NCI-H2196 (cell line): ENCODE measurements around the gene ROBO2.
"Not testable (repeated sequence)": the region's sequence is repeated elsewhere in the genome, so short reads cannot be mapped to it uniquely, and the experiment has no call there.

ENCODE experiments used
- DNase-seq: peaks from one replicate; lab custom pipeline; 2025; ENCODE audit not compliant: unreplicated experiment; lab: John Stamatoyannopoulos, UW

ROBO2 gene

DNA sequence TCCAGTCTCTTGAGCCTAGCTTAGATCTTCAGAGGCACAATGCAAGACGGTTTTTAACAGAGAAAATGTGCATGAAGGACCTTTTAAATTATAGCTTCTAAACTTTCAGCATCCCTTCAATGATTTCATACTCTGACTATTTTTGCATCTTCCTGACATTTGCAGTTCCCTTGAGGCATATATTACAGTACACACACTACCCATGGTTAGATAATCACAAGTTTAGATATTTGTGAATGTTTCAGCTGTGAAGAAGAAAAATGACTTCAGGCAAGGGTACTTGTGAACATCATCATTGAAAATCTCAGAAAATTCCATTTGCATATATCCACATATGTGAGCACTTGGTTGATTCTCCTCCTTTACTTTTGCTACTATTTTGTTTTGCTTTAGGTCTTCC lies 341.5 kb downstream of the ROBO2 start:
- no peak for DNase-seq

DNA sequence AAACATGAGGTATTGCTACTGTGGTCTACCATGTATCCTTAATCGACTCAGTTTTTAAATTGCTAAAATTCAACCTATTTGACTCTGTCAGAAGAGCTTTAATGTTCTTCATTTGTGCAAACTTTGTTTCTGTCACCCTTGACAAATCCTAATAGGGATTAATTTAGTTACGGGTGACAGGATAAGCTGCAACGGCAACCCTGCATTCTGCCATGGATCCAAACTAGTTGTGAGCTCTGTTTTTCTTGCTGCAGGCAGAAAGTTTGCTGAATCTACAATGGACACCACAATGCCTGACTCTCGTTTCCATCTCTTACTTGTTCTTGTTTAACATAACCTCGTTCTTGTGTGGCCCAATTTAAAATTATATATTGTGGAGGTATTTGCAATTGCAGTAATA lies 352.3 kb downstream of the ROBO2 start:
- no peak for DNase-seq

DNA sequence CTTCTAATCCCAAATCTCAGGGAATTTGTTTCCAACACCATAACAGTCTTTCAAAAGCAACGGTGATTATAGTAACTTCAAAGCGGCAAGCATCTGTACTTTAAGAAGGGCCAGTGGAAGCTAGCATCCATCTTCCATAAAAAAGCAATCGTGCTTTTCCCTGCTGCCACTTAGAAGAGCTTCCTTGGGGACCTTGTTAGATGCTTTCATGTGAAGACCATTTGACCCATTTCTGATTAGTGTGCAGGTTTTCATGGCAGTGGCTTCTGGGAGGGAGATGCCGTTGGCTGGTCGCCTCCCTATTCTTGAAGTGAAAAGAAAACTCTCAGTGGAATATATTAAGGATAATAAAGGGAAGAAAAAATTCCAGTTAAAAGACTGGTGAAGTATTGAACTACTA lies 354.1 kb downstream of the ROBO2 start:
- DNase-seq = no peak

DNA sequence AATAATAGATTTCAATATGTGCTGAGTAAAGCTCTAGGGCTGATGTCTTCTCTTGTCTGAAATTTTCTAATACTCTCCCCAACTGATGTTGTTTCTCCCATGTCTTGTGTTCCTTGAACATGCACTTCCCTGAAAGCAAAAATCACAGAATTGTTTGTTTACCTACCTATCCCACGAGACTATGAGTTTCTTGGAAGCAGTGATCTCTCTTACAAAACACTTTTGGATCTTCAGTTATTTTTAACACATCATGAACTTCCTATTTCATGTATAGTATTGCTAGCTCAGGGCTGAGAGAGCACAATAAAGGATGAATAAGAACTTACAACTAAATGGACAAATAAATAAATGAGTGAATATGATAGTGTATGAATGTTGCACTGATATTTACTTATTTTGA lies 365.0 kb downstream of the ROBO2 start:
- DNase-seq = no peak

DNA sequence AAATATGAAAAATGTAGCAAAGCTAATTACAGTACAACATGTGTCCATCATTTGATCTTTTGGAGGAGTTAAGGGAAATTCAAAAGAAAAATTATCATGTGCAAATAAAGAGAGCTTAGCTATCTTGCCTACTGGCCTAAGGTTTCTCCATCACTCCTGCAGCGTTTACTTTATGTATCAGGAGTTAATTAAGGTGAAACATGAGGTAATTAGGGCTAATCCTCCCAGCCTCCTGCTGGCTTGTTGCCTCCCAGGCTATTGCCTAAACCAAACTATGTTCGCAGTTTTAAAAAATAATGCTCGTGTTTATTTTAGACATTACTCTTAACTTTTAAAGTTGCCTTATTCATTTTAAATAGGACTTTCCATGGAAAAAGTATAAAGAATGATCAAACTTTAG lies 367.5 kb downstream of the ROBO2 start:
- DNase-seq = no peak

DNA sequence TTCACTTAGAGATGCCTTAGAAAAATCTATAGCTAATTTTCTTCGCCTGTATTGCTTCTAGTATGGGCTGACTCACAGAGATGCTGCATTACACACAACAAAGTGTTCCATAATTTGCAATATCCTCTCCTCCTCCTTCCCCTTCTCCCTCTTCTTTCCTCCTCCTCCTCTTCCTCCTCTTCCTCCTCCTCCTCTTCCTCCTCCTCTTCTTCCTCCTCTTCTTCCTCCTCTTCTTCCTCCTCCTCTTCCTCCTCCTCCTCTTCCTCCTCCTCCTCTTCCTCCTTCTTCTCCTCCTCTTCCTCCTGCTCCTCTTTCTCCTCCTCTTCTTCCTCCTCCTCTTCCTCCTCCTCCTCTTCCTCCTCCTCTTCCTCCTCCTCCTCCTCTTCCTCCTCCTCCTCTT lies 370.4 kb downstream of the ROBO2 start:
- not testable (repeated sequence) for DNase-seq

DNA sequence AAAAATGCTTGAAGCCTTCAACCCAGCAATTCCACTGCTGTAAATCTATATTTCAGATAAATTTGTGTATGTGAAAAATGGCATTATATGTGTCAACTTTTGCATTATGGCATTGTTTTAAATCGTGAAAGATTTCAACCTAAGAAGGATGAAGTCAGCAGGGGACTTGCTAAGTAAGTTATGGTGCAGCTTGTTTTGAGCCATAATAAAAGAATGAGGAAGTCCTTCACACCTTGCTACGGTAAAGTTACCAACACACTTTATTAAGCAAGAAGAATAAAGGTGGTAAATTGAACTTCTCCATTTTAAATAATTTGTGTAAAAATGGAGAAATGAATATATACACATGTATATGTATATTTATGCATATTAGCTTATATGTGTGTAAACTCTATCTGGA lies 371.4 kb downstream of the ROBO2 start:
- no peak for DNase-seq

DNA sequence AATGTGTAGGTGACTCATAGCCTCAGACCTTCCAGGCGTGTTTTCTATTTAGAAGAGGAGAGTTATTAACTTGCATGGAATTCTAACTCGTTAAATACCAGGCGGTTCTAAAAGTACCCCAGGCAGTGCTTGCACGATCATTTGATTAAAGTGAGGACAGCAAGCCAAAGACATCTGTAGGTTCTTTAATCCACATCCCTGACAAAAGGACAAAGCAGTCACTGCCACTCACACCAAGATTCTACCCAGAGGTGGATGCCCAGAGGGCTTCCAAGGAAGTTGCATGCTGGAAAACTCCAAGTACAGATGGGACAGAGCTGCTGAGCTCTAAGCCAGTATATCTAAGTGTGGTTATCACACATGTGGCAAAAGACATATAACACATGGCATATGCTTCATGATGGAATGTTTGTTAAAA lies 372.1 kb downstream of the ROBO2 start:
- DNase-seq = no peak

DNA sequence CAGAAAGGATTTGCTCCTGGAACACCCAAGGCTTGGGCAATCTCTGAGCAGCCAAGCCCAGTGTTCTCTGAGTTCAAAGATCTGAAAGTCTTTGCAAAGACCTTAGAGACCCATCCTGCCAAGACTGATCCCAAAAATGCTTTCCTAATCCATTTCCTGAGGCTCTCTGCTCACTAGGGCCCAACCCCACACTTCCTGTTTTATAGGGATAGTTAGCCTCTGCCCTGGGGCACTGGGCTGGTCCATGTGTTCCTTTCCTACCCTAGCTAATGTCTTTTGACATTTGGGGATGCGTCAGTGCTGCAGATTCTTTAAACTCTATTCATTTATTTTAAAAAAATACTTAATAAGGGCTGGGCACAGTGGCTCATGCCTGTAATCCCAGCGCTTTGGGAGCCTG lies 372.7 kb downstream of the ROBO2 start:
- no peak for DNase-seq

DNA sequence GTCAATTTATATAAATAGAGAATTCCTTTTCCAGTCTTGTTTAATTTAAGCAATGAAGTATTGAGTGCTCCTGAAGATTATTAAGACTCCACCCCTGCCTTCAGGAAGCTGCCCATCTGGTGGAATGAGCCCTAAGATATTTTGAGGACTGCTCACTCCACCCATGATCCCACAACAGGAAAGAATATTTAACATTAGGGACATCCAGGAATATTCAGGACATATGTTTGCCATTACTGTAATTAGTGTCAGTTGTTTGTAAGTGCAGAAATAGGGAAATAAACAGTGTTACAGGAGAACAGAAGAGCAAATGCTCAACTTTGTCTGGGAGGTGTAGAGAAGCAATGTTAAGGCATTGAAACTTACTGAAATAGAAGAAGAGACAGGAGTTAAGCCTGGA lies 375.0 kb downstream of the ROBO2 start:
- no peak for DNase-seq

DNA sequence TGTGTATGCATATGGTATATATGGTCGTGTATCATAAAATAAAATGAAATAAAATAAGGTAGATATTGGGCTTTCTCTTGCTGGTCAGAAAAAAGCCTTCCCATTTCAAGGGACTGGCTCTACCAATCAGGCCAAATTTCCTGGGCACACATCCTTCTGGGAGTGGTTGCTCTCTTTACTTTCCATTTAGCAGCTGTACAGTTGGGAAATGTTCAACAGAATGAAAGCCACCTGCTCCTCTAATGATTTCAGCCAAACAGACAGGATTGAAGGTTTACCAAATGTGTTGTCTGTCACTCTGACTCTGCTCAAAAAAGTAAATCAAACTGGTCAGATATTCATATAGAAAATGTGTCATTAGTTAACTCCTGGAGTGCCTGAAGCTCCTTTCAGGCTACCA lies 380.4 kb downstream of the ROBO2 start:
- DNase-seq = no peak

DNA sequence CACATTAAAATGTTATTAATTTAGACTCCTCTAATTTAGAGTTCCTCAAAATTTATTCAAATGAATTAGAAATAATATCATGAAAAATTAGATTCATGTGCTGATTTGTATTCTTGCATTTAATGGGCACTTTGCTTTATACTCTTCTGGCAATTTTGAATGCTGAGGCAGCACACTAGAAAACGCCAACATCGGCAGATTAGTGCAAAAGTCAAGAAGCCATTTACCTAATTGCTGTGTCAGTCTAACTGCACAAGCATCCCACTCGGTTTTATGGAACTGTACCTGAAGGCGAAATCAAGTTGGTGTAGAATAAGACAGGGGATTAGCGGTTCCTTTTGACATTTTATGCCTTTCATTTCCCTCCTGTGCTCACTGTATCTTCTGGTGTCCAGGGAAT lies 382.0 kb downstream of the ROBO2 start:
- no peak for DNase-seq

DNA sequence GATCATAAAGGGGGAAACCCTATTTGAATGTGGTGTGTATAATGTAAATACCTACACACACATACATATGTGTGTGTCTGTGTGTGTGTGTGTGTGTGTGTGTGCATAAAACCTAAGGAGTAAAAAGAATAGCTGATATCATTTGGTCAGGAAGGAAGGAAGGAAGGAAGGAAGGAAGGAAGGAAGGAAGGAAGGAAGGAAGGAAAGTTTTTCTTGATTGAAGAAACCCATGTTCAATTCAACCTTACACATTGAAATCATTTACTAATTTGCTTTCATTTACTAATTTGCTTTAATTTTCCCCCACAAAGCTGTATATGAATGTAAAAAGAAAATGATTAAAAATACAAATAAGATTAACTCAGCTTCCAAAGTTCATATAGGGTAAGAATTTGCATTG lies 386.6 kb downstream of the ROBO2 start:
- no peak for DNase-seq

DNA sequence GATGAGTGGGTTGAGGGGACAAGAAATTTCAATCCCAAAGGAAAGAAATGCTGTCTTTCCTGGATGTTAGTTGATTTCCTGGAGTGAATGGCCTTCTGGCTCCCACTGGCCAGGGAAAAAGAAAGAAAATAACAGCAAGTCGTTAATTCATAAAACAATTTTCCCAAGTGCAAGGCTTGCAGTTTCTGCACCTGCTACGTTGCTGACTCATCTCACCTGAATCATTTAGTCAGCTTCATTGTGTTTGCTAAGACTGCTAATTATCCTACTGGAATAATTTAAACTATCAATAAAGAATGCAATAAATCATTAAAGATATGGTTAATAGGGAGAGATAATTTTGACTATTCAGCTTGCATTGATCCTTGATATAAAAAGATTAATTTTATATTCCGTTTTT lies 387.6 kb downstream of the ROBO2 start:
- DNase-seq = no peak

DNA sequence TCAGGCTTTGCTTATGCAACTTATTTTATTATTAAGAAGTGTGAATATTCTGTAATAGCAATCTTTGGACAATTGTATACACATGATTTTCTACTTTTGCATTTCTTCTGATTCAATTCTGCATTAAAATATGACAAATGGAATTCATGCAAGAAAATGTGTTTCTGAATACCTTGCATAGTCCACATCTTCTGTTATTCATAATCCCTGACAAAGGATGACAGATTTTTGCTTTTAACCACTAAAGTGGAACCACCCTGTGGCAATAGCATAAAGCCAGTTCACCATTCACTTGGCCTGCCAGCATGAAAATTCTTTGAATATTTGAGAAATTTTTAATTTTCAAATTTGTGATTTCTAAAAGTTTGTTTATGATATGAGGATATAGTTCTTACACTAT lies 397.0 kb downstream of the ROBO2 start:
- DNase-seq = no peak

DNA sequence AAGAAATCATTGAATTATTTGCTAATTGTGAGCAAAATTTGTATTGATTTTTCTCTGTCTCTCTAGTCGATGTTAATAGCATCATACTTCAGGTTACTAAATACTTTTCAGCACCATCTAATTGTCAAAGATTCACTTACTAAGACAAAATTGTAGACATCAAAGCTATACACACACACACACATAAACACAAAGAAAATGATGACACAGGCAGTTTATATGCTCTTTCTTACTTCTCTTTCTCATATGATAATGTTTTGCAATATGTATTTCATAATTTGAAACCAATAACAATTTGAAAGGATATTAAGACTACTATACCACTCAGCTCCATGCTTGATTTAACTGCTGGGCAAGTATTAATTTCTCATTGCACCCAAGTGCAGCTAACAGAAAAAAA lies 406.2 kb downstream of the ROBO2 start:
- no peak for DNase-seq

DNA sequence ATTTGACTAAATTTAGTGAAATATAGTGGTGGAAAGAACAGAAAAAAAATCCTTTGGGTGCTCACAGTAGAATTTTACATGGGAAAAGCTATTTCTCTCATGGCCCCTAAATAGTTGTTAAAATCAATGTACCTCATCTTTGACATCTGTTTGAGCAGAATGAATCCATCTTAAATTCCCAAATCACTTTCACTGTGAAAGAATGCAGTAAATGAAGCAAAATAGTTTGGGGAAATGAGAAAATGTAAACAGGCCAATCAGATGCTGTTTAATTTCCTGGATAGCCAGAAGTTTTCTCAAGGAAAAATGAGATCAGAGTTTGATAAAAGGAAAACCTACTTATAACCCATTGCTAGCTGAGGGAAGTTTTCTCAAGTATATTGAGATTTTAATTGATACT lies 406.9 kb downstream of the ROBO2 start:
- no peak for DNase-seq

DNA sequence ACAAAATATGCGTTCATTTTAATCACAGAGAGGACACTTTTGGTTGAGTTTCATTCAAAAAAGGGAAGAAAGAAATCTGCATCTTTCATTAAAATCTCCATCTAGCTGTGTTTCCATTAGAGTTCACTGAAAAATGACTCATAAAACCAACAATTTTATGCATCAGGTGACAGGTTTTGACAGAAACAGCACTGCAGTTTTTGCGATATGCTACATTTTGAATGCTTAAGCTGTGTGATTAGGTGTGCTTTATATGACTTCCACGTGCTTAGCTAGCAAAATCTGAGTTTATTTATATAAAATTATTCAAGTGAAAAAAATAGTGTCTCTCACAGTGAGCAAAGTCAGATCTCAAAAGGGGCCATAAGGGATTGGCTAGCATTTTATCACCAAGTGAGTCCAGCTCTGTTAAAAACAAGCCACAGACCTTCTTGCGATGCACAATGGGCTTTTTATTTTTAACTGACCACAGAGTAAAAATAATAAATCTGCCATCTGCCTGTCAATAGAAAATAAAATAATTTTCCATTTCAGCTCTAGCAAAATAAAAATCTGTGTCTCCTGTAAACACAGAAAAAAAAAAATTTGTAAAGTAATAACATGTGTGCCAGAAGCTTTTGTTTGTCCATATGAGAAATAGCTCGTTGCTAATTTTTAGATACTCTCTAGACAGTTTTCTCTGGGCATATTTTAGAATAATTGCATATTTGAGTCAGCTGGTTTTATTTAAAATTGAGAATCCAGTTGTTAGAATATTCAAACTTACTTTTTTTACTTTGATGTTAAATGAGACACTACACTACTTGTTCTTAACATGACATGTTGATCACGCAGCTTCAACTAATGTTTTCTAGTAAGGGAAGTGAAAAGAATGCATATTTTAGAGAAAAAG lies 409.8 kb downstream of the ROBO2 start:
- no peak for DNase-seq

DNA sequence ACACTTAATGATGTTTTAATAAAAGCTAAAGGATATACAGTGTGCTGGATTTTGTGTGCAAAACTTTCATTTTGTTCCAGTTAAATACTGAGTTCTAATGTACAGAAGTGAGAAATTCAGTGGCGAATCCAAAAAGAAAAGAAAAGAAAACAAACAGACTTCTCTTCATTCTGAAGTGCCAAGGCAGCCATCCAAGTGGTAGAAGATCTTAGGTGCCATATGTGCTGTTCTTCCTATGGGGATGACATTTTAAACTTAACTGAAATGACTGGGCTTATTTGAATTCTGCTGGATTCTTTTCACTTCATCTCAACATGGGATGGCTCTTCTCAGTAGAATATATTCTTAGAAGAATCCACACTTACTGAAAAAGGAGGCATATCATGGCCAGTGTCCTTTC lies 416.5 kb downstream of the ROBO2 start:
- no peak for DNase-seq

DNA sequence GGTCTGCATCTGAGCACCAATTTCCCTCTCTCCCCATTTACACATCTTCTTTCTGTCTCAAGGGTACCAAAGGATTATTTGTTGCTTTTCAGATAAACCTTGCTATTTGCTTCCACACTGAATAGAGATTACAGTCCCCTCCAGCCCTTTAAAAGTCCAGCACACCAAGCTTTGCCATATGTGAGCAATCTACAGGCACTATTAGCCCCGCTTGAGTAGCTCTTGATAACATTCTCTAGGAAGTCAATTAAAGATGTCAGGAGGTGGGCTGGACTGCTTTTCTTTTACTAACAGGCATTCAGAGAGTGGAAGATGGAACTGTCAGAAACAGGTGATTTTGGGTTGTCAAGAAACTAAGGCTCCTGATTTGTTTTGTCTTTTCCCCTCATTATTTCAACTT lies 417.0 kb downstream of the ROBO2 start:
- DNase-seq = no peak

DNA sequence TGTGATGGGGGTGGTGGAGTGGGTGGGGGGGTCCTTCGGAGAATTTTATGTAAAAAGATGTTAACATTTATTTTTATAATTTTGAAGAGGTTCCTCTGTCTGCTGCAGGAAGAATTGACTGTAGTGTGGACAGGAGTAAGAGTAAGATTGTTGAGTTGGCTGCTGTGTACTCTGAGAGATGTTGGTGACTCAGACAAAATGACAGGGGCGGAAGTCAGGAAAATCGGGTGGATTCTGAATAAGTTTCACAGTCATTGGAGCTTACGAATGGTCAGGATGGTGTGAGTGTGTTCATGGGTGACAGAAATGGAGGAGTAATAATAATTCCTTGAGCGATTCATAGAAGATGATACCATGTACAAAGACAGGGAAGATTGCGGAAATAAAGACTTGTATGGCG lies 420.0 kb downstream of the ROBO2 start:
- DNase-seq = no peak

DNA sequence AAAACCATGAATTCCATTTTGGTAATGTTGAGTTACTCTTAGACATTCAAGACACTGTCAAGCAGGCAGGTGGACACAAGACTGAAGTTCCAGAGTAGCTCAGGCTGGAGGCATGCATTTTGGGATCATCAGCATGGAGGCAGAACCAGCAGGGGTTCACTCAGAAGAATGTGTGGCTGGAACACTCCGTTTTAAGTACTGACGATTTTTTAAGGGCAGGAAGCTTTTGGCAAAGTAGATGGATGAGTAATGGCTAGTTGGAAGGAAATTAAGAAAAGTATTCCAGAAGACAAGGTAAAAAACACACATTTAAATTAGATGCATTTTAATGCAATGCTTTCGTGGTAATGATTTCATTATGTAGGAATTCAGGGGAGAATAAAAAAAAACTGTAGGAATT lies 420.4 kb downstream of the ROBO2 start:
- no peak for DNase-seq

DNA sequence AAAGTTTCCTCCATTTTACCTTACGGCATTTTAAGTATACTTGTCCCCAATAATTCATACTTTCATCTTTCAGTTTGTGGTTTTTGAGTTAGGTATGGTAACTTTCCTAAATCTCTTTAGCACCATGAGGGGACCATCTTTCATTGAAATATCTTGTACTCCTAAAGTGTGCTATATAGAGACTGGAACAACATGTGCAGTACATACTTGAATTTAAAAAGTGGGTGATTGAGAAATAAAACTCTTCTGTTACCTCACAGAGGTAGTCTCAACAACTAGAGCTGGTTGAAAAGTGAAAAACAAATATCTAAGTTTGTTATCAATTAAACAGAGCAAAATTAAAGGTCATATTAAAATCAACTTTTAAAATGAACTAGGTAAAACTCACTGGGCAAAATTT lies 423.1 kb downstream of the ROBO2 start:
- DNase-seq = no peak
